Mucosa of rectum (tissue), 2 donors: ENCODE measurements around the gene POLR3GL.

Experiments used
- H3K27ac ChIP-seq, 2 donors: one replicate each; pipeline ENCODE4 v1.7.0; 2013; ENCODE audit warnings: inconsistent platforms in 2 of 2, low read depth in 2 of 2, low read length in 2 of 2
- H3K27me3 ChIP-seq, 2 donors: one replicate each; pipeline ENCODE4 v1.7.0; 2013; ENCODE audit warnings: low read length in 2 of 2; ENCODE audit not compliant: control insufficient read depth in 2 of 2, insufficient read depth in 2 of 2
- H3K36me3 ChIP-seq, 2 donors: one replicate each; pipeline ENCODE4 v1.7.0; 2013; ENCODE audit warnings: low read length in 2 of 2; ENCODE audit not compliant: control insufficient read depth in 2 of 2, insufficient read depth in 2 of 2
- H3K4me1 ChIP-seq, 2 donors: one replicate each; pipeline ENCODE4 v1.7.0; 2013; ENCODE audit warnings: low read length in 2 of 2, mild to moderate bottlenecking in 1 of 2; ENCODE audit not compliant: control insufficient read depth in 2 of 2, insufficient read depth in 2 of 2
- H3K4me3 ChIP-seq, 2 donors: one replicate each; pipeline ENCODE4 v1.7.0; 2013; ENCODE audit warnings: low read length in 2 of 2
- H3K9ac ChIP-seq, 2 donors: one replicate each; pipeline ENCODE4 v1.7.0; 2013; ENCODE audit warnings: low read length in 2 of 2, low read depth in 1 of 2, mild to moderate bottlenecking in 1 of 2
- H3K9me3 ChIP-seq, 2 donors: one replicate each; pipeline ENCODE4 v1.7.0; 2013; ENCODE audit warnings: low read length in 2 of 2; ENCODE audit not compliant: control insufficient read depth in 2 of 2
- donor health status: healthy.
- donor health status: Normal muscosa, but diverticular disease.

Gene POLR3GL

GRCh38 chr1:145997016-145997717 is 32.7 kb downstream of the POLR3GL start:
- Histone ChIP-seq H3K27ac (peak overlapping the region; percentile 99), H3K27me3 (no peaks in the 10 kb centered on the region), H3K4me1 (peaks cover 48 to 55% of the 10 kb centered on the region in 2 donors), H3K9ac (peak overlapping the region; percentile 95 to 100), H3K4me3 (peak overlapping the region; percentile 98 to 100), H3K36me3 (peaks cover 34 to 38% of the 10 kb centered on the region in 2 donors), H3K9me3 (no peaks in the 10 kb centered on the region)

- Histone ChIP-seq H3K9ac (peak overlapping the region; percentile 95 to 100), H3K36me3 (peaks cover 29 to 33% of the 10 kb centered on the region in 2 donors), H3K4me3 (peak overlapping the region; percentile 98 to 100), H3K4me1 (peaks cover 42 to 50% of the 10 kb centered on the region in 2 donors), H3K27me3 (no peaks in the 10 kb centered on the region), H3K27ac (peak overlapping the region; percentile 99), H3K9me3 (no peaks in the 10 kb centered on the region)
These were observed 33.2 kb downstream of the POLR3GL start for GRCh38 chr1:145997718-145998023.

- peaks cover 26 to 38% of the 10 kb centered on the region in 2 donors for H3K4me1 ChIP-seq
- no peaks in the 10 kb centered on the region for H3K9me3 ChIP-seq
- peak overlapping the region; percentile 47 to 62 for H3K4me3 ChIP-seq
- peak overlapping the region; percentile 99 for H3K27ac ChIP-seq
- peaks cover 11 to 15% of the 10 kb centered on the region in 2 donors for H3K36me3 ChIP-seq
- peak overlapping the region; percentile 44 to 72 for H3K9ac ChIP-seq
- no peaks in the 10 kb centered on the region for H3K27me3 ChIP-seq
These were observed 35.0 kb downstream of the POLR3GL start for GRCh38 chr1:145999321-146000024.

GRCh38 chr1:146001709-146002108 is 37.2 kb downstream of the POLR3GL start:
- no peaks in the 10 kb centered on the region for H3K27me3 ChIP-seq
- no peaks in the 10 kb centered on the region for H3K9me3 ChIP-seq
- no peaks in the 10 kb centered on the region for H3K36me3 ChIP-seq
- no peak overlapping the region for H3K27ac ChIP-seq
- H3K4me3 ChIP-seq, result no peak overlapping the region
- H3K9ac ChIP-seq, result no peak overlapping the region
- H3K4me1 ChIP-seq, result peaks cover 24 to 38% of the 10 kb centered on the region in 2 donors

GRCh38 chr1:146007489-146008133 is 43.1 kb downstream of the POLR3GL start:
- H3K9me3 ChIP-seq, result no peaks in the 10 kb centered on the region
- peak overlapping the region in 1 of 2 donors; percentile 24 for H3K9ac ChIP-seq
- H3K4me3 ChIP-seq, result no peak overlapping the region
- H3K27me3 ChIP-seq, result no peaks in the 10 kb centered on the region
- peaks cover 0 to 9% of the 10 kb centered on the region in 2 donors for H3K4me1 ChIP-seq
- H3K27ac ChIP-seq, result peak overlapping the region; percentile 2 to 61
- no peaks in the 10 kb centered on the region for H3K36me3 ChIP-seq

GRCh38 chr1:146010126-146010738 is 45.7 kb downstream of the POLR3GL start:
- peak overlapping the region; percentile 7 to 32 for H3K27ac ChIP-seq
- no peaks in the 10 kb centered on the region for H3K36me3 ChIP-seq
- H3K9ac ChIP-seq, result peak overlapping the region in 1 of 2 donors; percentile 27
- no peaks in the 10 kb centered on the region for H3K9me3 ChIP-seq
- peaks cover 0 to 5% of the 10 kb centered on the region in 2 donors for H3K27me3 ChIP-seq
- H3K4me1 ChIP-seq, result peaks cover 0 to 11% of the 10 kb centered on the region in 2 donors
- H3K4me3 ChIP-seq, result no peak overlapping the region

- H3K27me3 ChIP-seq, result peaks cover 3 to 7% of the 10 kb centered on the region in 2 donors
- no peak overlapping the region for H3K9ac ChIP-seq
- H3K4me3 ChIP-seq, result no peak overlapping the region
- no peaks in the 10 kb centered on the region for H3K36me3 ChIP-seq
- H3K27ac ChIP-seq, result no peak overlapping the region
- H3K9me3 ChIP-seq, result no peaks in the 10 kb centered on the region
- H3K4me1 ChIP-seq, result peaks cover 0 to 6% of the 10 kb centered on the region in 2 donors
These were observed 48.4 kb downstream of the POLR3GL start for GRCh38 chr1:146012703-146013558.

- Histone ChIP-seq H3K27ac (no peak overlapping the region), H3K27me3 (peaks cover 3 to 12% of the 10 kb centered on the region in 2 donors), H3K4me3 (no peak overlapping the region), H3K36me3 (no peaks in the 10 kb centered on the region), H3K9ac (no peak overlapping the region), H3K4me1 (peaks cover 0 to 6% of the 10 kb centered on the region in 2 donors), H3K9me3 (no peaks in the 10 kb centered on the region)
These were observed 49.1 kb downstream of the POLR3GL start for GRCh38 chr1:146013559-146013922.

GRCh38 chr1:146016891-146017290 is 52.4 kb downstream of the POLR3GL start:
- H3K27ac ChIP-seq, result no peak overlapping the region
- no peaks in the 10 kb centered on the region for H3K36me3 ChIP-seq
- no peak overlapping the region for H3K9ac ChIP-seq
- H3K9me3 ChIP-seq, result no peaks in the 10 kb centered on the region
- H3K27me3 ChIP-seq, result peaks cover 17 to 34% of the 10 kb centered on the region in 2 donors
- H3K4me1 ChIP-seq, result peaks cover 0 to 3% of the 10 kb centered on the region in 2 donors
- H3K4me3 ChIP-seq, result no peak overlapping the region
